Activated CD4-positive, alpha-beta memory T cell treated with anti-CD3 and anti-CD28 coated beads, Interleukin-2, amount 10 ng/mL, durations not matched to agents 7 days and 5 days (primary cell): ENCODE results near the gene TAF15. TPM values are rescaled to one million over a fixed set of nuclear protein-coding genes. Genes with fewer than 3 reads are reported as not detected.

ENCODE experiments used
- CTCF ChIA-PET: fragments of 350-600 bp; sonication (Branson Sonifier 250); formaldehyde crosslinking; loops from one replicate; lab custom pipeline; 2021; ENCODE audit warnings: antibody characterized with exemption, inconsistent platforms; lab: Charles Lee
- POLR2A ChIA-PET: fragments of 350-600 bp; sonication (Branson Sonifier 250); formaldehyde crosslinking; loops from one replicate; lab custom pipeline; 2021; ENCODE audit warnings: antibody characterized with exemption; lab: Charles Lee
- DNase-seq: peaks from one replicate; pipeline ENCODE4 v3.0.0-alpha.2; 2020
- H3K27ac Mint-ChIP-seq: one replicate; pipeline ENCODE4 v1.8.0; 2021; ENCODE audit warnings: mild to moderate bottlenecking, mixed read lengths
- H3K27me3 Mint-ChIP-seq: one replicate; pipeline ENCODE4 v1.8.0; 2021; ENCODE audit warnings: mixed read lengths
- H3K36me3 Mint-ChIP-seq: one replicate; pipeline ENCODE4 v1.8.0; 2021; ENCODE audit warnings: low read depth, mixed read lengths
- H3K4me1 Mint-ChIP-seq: one replicate; pipeline ENCODE4 v1.8.0; 2021; ENCODE audit warnings: mixed read lengths
- H3K4me3 Mint-ChIP-seq: one replicate; pipeline ENCODE4 v1.8.0; 2021; ENCODE audit warnings: mild to moderate bottlenecking, mixed read lengths
- H3K9me3 Mint-ChIP-seq: one replicate; pipeline ENCODE4 v1.8.0; 2021; ENCODE audit warnings: mixed read lengths
- total RNA-seq, 2 experiments: library from RNA; stranded (reverse); gene quantifications; one replicate each; pipeline ENCODE4 v1.2.3, GENCODE V29; 2021

TAF15 gene
- total RNA-seq, 2 experiments from 2014 or later, result 244 to 252 TPM

DNA sequence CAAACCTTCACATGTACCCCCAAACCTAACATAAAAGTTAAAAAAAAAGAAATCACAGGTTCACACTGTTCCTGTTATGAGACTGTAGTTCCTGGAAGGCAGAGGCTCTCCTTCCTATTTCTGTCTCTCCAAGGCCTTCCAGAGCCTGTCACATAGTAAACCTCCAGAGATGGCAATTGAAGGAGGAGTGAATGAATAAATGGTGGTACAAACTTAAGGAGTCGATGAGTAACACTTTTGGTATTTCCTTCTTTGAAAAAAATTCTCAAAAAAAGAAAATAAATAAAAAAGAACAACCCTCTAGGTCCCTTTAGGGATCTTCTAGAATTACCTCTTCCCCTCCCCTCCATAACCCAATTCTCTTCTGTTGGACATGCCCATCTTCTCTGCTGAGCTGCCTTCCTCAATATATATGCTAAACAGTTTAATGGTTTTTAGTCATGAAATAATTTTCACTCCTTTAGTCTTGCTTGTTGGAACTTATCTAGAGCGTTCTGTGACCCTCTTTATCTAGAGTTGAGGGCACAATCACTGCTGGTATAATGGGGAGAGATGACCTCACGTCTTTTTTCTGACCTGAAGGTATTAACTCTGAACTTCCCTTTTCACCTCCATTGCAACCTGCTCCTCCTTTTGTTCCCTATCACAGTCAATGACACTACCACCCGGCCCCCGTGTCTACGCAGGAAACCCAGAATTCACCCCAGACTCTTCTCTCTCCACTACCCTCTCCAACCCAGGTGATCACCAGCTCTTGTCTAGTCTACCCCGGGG is 1.7 kb upstream of the TAF15 start:
- ChIA-PET POLR2A (interaction anchor here (0.6 to 4.8 kb wide), 12 partner anchors 11 to 739 kb away, joined by 3 to 89 read pairs (median 15); partner anchors contain the start of genes AP2B1, MMP28, PEX12 and SLFN12L), CTCF (interaction anchor here (1.0 to 9.8 kb wide), 13 partner anchors 10 to 1407 kb away, joined by 3 to 286 read pairs (median 4); partner anchors contain the start of genes C17orf50, MMP28 and PEX12)
- Mint-ChIP-seq H3K9me3 (no peaks in the 10 kb centered on the region), H3K4me3 (peak overlapping the region; percentile 89), H3K27ac (peak overlapping the region; percentile 98), H3K36me3 (peaks cover 8% of the 10 kb centered on the region), H3K27me3 (no peaks in the 10 kb centered on the region), H3K4me1 (peaks cover 50% of the 10 kb centered on the region)
- DNase-seq, result no peak

GRCh38 chr17:35808240-35808961 is 883 bp upstream of the TAF15 start:
- Mint-ChIP-seq H3K27me3 (no peaks in the 10 kb centered on the region), H3K27ac (peak overlapping the region; percentile 98), H3K4me1 (peaks cover 55% of the 10 kb centered on the region), H3K4me3 (peak overlapping the region; percentile 89), H3K36me3 (peaks cover 14% of the 10 kb centered on the region), H3K9me3 (no peaks in the 10 kb centered on the region)
- POLR2A ChIA-PET, result interaction anchor here (0.6 to 4.8 kb wide), 36 partner anchors 8 to 738 kb away, joined by 3 to 89 read pairs (median 6); partner anchors contain the start of genes AP2B1, CCL5, MMP28 and PEX12
- DNase-seq, result no peak
- CTCF ChIA-PET, result interaction anchor here (0.6 to 9.8 kb wide), 34 partner anchors 9 to 1408 kb away, joined by 3 to 286 read pairs (median 4); partner anchors contain the start of genes C17orf50, MMP28 and PEX12

DNA sequence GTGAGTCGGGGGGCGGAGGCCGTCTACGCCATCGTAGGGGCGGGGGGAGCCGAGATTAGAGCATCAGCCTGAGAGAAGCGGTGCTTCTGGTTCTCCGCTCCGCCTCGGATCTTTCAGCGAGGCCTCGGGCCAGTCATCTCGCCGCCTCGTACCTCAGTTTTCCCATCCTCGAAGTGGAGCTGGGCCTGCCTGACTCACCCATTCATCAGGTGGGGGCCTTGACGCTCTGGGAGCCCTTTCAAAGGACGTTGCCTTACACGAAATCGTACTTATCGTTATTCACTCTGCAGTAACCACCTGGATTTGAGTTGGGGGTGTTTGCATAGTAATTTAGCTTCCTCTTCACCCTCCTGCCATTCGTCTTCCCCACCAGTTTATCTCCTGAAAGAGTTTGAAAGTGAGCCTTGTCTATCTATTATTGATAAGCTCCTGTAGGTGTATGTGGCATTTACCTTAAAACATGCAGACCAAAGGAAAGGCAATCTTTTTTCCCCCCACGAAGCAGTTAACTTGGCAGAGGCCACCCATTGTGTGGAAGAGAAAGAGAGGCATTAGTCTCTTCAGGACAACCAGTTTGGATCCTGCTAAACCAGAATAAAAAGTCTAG is 674 bp downstream of the TAF15 start:
- Mint-ChIP-seq H3K4me1 (peaks cover 59% of the 10 kb centered on the region), H3K36me3 (peaks cover 20% of the 10 kb centered on the region), H3K27me3 (no peaks in the 10 kb centered on the region), H3K27ac (peak overlapping the region; percentile 98), H3K9me3 (no peaks in the 10 kb centered on the region), H3K4me3 (peak overlapping the region; percentile 89)
- ChIA-PET POLR2A (interaction anchor here (0.8 to 4.8 kb wide), 32 partner anchors 9 to 691 kb away, joined by 3 to 89 read pairs (median 4); partner anchors contain the start of genes AP2B1, C17orf50, CCL5 and MMP28), CTCF (interaction anchor here (0.7 to 9.8 kb wide), 11 partner anchors 9 to 339 kb away, joined by 3 to 286 read pairs (median 3); partner anchors contain the start of genes C17orf50 and MMP28)
- DNase-seq, result no peak

- Mint-ChIP-seq H3K27me3 (no peaks in the 10 kb centered on the region), H3K9me3 (no peaks in the 10 kb centered on the region), H3K36me3 (peaks cover 31% of the 10 kb centered on the region), H3K4me3 (no peak overlapping the region), H3K27ac (no peak overlapping the region), H3K4me1 (peaks cover 66% of the 10 kb centered on the region)
- DNase-seq, result no peak
- CTCF ChIA-PET, result interaction anchor here (9.8 kb wide), 1 partner anchor 45 kb away, joined by 286 read pairs; the partner anchor contains the start of gene C17orf50
- POLR2A ChIA-PET, result interaction anchor here (0.7 to 4.0 kb wide), 4 partner anchors 59 to 325 kb away, joined by 3 to 28 read pairs (median 4); partner anchors contain the start of genes CCL5 and SLFN12L
Observed at GRCh38 chr17:35811759-35812158, 2.5 kb downstream of the TAF15 start.

GRCh38 chr17:35812456-35812855 is 3.2 kb downstream of the TAF15 start:
- ChIA-PET POLR2A (no interaction called here), CTCF (interaction anchor here (9.8 kb wide), 1 partner anchor 46 kb away, joined by 286 read pairs; the partner anchor contains the start of gene C17orf50)
- DNase-seq, result no peak
- Mint-ChIP-seq H3K9me3 (no peaks in the 10 kb centered on the region), H3K36me3 (peaks cover 35% of the 10 kb centered on the region), H3K27ac (no peak overlapping the region), H3K27me3 (no peaks in the 10 kb centered on the region), H3K4me1 (peaks cover 62% of the 10 kb centered on the region), H3K4me3 (no peak overlapping the region)

DNA sequence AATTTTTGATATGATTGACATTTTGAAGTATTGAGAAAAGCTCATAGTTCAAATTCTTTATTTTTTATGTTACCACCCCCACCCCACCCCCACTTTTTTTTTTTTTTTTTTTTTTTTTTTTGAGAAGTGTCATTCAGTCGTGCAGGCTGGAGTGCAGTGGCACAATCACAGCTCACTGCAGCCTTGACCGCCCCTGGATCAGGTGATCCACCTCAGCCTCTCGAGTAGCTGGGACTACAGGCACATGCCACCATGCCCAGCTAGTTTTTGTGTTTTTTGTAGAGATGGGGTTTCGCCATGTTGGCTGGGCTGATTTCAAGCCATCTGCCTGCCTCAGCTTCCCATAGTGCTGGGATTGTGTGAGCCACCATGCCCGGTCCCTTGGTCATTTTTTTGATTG is 7.4 kb downstream of the TAF15 start:
- Mint-ChIP-seq H3K36me3 (peaks cover 52% of the 10 kb centered on the region), H3K27me3 (no peaks in the 10 kb centered on the region), H3K9me3 (no peaks in the 10 kb centered on the region), H3K27ac (no peak overlapping the region), H3K4me1 (peaks cover 47% of the 10 kb centered on the region), H3K4me3 (no peak overlapping the region)
- ChIA-PET POLR2A (interaction anchor here (2.1 to 3.9 kb wide), 2 partner anchors 7 to 10 kb away, joined by 5 to 68 read pairs; partner anchors contain the start of gene TAF15), CTCF (interaction anchor here (0.7 to 2.8 kb wide), 8 partner anchors 8 to 147 kb away, joined by 3 to 24 read pairs (median 4); no protein-coding TSS in a partner anchor)
- DNase-seq, result no peak

GRCh38 chr17:35817196-35817595 is 7.9 kb downstream of the TAF15 start:
- peaks cover 56% of the 10 kb centered on the region for H3K36me3 Mint-ChIP-seq
- peaks cover 42% of the 10 kb centered on the region for H3K4me1 Mint-ChIP-seq
- H3K4me3 Mint-ChIP-seq, result no peak overlapping the region

DNA sequence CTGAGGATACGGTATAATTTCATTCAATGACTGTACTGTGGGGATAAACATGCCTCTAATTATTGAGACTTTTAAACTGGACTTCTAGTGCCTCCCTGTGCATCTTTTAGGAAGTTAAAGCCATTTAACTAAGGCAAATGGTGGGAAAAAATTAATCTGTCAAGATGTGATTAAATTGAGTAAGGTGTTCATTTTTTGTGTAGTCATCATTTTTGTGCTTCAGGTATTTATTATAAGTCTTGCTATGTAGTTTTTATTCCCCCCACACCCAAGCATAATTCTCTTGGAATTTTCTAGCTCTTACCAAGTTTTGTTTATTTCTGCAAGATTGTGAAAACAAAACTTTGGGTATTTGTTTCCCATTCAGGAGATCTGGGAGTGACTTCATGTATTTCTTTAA is 10.2 kb downstream of the TAF15 start:
- POLR2A ChIA-PET, result interaction anchor here (3.9 kb wide), 1 partner anchor 10 kb away, joined by 68 read pairs; the partner anchor contains the start of gene TAF15
- H3K9me3 Mint-ChIP-seq, result no peaks in the 10 kb centered on the region
- no peak for DNase-seq
- no peak overlapping the region for H3K4me3 Mint-ChIP-seq
- CTCF ChIA-PET, result interaction anchor here (0.9 to 2.5 kb wide), 5 partner anchors 10 to 77 kb away, joined by 3 to 11 read pairs (median 4); partner anchors contain the start of gene TAF15
- peaks cover 65% of the 10 kb centered on the region for H3K36me3 Mint-ChIP-seq
- peaks cover 29% of the 10 kb centered on the region for H3K4me1 Mint-ChIP-seq
- H3K27ac Mint-ChIP-seq, result no peak overlapping the region
- no peaks in the 10 kb centered on the region for H3K27me3 Mint-ChIP-seq

More at GRCh38 chr17:35817196-35817595, 7.9 kb downstream of the TAF15 start:
- Mint-ChIP-seq H3K27ac (no peak overlapping the region), H3K9me3 (no peaks in the 10 kb centered on the region), H3K27me3 (no peaks in the 10 kb centered on the region)
- ChIA-PET CTCF (interaction anchor here (0.7 to 2.8 kb wide), 6 partner anchors 9 to 147 kb away, joined by 3 to 24 read pairs (median 4); no protein-coding TSS in a partner anchor), POLR2A (interaction anchor here (2.1 to 3.9 kb wide), 2 partner anchors 8 to 10 kb away, joined by 5 to 68 read pairs; partner anchors contain the start of gene TAF15)
- DNase-seq, result no peak

DNA sequence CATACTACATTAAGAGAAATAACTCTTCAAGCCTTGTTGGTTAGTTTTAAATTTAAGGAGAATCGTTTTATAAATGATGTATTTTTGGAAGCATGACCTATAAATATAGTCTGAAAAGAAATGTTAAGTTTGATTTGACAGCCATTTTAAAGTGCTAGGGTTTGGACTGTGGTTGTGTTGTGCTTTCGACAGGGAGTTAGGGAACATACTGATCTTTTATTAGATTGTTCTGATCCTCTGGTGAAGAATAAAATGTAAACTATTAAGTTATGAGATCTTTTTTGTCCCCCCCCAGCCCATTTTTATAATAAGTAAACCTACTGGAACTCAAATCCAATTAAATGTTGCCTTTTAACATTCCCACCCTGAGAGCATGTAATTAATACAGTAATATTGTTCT is 12.0 kb downstream of the TAF15 start:
- no peak overlapping the region for H3K4me3 Mint-ChIP-seq
- H3K9me3 Mint-ChIP-seq, result no peaks in the 10 kb centered on the region
- H3K27me3 Mint-ChIP-seq, result no peaks in the 10 kb centered on the region
- ChIA-PET POLR2A (no interaction called here), CTCF (interaction anchor here (2.5 kb wide), 1 partner anchor 57 kb away, joined by 11 read pairs; no protein-coding TSS in a partner anchor)
- H3K27ac Mint-ChIP-seq, result no peak overlapping the region
- peaks cover 69% of the 10 kb centered on the region for H3K36me3 Mint-ChIP-seq
- DNase-seq, result no peak
- H3K4me1 Mint-ChIP-seq, result peaks cover 16% of the 10 kb centered on the region

- peaks cover 4% of the 10 kb centered on the region for H3K4me1 Mint-ChIP-seq
- no peak for DNase-seq
- ChIA-PET CTCF (no interaction called here), POLR2A (no interaction called here)
- H3K36me3 Mint-ChIP-seq, result peaks cover 68% of the 10 kb centered on the region
- no peaks in the 10 kb centered on the region for H3K9me3 Mint-ChIP-seq
- no peaks in the 10 kb centered on the region for H3K27me3 Mint-ChIP-seq
- no peak overlapping the region for H3K27ac Mint-ChIP-seq
- H3K4me3 Mint-ChIP-seq, result no peak overlapping the region
Observed at GRCh38 chr17:35825206-35825605, 15.9 kb downstream of the TAF15 start.

GRCh38 chr17:35841101-35841500 is 31.8 kb downstream of the TAF15 start:
- CTCF ChIA-PET, result interaction anchor here (0.6 to 3.3 kb wide), 4 partner anchors 9 to 241 kb away, joined by 3 to 19 read pairs (median 6); partner anchors contain the start of gene TAF15
- POLR2A ChIA-PET, result interaction anchor here (0.7 to 0.9 kb wide), 2 partner anchors 31 to 33 kb away, joined by 3 read pairs; no protein-coding TSS in a partner anchor
- H3K9me3 Mint-ChIP-seq, result no peaks in the 10 kb centered on the region
- H3K36me3 Mint-ChIP-seq, result peaks cover 60% of the 10 kb centered on the region
- no peaks in the 10 kb centered on the region for H3K27me3 Mint-ChIP-seq
- H3K4me1 Mint-ChIP-seq, result peaks cover 14% of the 10 kb centered on the region
- DNase-seq, result no peak
- H3K4me3 Mint-ChIP-seq, result no peak overlapping the region
- H3K27ac Mint-ChIP-seq, result no peak overlapping the region
